Measurements from ENCODE around the gene TMEM87B.

The TMEM87B gene, protein sequence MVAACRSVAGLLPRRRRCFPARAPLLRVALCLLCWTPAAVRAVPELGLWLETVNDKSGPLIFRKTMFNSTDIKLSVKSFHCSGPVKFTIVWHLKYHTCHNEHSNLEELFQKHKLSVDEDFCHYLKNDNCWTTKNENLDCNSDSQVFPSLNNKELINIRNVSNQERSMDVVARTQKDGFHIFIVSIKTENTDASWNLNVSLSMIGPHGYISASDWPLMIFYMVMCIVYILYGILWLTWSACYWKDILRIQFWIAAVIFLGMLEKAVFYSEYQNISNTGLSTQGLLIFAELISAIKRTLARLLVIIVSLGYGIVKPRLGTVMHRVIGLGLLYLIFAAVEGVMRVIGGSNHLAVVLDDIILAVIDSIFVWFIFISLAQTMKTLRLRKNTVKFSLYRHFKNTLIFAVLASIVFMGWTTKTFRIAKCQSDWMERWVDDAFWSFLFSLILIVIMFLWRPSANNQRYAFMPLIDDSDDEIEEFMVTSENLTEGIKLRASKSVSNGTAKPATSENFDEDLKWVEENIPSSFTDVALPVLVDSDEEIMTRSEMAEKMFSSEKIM

DNA sequence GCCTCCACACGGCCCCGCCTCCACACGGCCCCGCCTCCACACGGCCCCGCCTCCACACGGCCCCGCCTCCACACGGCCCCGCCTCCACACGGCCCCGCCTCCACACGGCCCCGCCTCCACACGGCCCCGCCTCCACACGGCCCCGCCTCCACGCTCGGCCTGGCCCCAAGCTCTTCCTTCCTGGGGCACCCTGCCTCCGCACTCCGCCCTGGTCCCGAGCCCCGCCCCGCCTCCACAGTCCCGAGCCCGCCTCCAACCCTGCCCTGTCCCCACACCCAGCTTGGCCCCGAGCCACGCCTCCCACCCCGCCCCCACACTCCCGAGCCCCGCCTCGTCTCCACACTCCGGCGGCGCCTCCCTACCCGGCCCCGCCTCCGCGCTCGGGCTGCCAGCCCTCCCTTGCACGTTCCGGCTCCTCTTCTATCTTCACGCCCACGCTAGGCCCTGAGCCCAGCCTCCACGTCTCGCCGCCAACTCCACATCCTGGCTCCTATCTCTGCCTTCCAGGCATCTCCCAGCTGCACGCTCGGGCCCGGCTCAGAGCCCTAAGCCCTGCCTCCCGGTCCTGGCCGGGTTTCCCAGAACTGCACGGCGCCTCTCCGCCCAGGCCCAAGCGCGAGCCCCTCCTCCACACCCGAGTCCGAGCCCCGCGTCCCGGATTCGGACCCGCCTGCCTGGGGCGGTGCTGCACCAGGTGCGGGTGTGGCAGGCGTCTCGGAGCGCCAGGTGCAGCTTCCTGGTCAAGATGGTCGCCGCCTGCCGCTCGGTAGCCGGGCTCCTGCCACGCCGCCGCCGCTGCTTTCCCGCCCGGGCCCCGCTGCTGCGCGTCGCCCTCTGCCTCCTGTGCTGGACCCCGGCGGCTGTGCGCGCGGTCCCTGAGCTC lies at the start of gene TMEM87B:
Gene TMEM87B (plus strand): TSS at position 423 of the 883 bp plus-strand sequence. CDS start 323 bp downstream, at position 746.
- in situ Hi-C loops (cut with MboI; ENCODE audit: low sequenced_read_pairs) = no loop called here

DNA sequence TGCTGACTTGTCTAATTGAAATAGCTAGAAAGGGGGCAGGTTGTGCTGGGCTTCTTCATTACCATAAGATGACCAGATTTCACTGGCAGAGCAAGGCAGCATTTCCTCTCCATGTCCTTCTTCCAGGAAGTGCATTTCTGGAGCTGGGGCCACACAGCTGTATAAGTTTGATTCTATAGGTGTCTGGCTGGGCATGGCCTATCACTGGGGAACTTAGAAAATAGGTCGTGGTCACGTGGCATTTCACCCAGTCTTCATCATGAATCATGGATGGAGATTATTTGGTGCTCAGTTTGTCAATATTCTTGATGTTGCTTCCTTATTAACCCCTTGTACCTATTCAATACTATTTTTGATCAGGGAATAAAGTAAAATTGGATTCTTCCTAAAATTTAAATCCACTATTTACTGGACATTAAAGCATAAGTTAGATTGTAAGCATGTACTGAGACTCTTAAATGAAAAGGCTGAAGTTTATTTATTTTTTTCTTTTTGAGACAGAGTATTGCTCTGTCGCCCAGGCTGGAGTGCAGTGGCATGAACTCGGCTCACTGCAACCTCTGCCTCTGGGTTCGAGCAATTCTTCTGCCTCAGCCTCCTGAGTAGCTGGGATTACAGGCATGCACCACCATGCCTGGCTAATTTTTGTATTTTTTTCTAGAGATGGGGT lies 49.5 kb upstream of the TMEM87B start:
- in situ Hi-C loops (cut with MboI; ENCODE audit: low sequenced_read_pairs) = no loop called here

DNA sequence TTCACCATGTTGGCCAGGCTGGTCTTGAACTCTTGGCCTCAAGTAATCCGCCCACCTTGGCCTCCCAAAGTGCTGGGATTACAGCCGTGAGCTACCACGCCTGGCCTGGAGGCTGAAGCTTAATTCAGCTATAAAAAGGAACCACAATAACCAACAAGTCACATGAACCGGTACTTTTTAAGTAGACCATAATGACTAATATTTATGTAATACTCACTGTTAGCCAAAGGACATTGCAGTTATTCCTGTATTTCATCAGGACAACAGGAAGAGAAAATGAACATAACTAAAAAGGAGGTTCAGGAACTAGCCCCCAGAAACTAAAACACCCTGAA lies 49.0 kb upstream of the TMEM87B start:
- in situ Hi-C loops (cut with MboI; ENCODE audit: low sequenced_read_pairs) = no loop called here

DNA sequence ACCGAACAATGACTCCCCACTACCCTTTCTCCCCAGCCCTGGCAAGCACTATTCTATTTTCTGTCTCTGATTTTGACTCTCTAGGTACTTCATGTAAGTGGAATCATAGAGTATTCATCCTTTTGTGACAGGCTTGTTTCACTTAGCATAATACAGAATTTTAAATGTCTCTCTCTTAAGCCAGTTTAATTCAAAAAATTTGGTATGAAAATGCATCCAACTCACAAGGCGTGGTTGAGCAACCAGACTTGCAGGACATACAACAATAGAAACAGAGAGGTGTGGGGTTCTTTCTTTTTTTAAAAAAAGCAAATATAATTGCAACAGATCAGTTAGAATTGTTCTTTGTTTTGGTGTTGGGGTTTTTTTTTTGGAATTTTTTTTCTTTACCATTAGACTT lies 47.6 kb upstream of the TMEM87B start:
- in situ Hi-C loops (cut with MboI; ENCODE audit: low sequenced_read_pairs) = no loop called here

DNA sequence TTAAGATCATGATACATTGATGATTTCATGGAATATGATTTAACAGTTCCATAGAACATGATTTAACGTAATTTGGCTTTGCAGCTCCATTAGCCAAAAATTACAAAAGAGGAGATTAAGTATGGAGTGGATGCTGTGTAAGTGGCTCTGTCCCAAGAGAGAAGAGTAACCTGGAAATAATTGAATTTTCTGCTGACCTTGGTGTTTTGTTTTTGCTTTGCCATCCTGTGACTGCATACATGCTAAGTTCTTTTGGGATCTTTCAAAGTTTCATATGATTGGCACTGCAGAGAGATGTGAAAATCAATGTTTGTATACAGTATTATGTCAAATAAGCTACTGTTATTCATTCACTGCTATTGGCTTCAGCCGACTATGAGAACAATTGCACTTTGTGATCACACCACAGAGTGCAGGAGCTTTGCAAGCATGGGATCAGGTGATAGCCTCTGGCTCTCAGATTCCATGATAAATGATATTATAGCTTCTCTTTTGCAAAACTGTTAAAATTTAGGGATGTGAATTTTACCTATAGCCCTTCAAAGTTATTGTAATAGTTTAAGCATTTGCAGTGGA lies 46.1 kb upstream of the TMEM87B start:
- in situ Hi-C loops (cut with MboI; ENCODE audit: low sequenced_read_pairs) = no loop called here

DNA sequence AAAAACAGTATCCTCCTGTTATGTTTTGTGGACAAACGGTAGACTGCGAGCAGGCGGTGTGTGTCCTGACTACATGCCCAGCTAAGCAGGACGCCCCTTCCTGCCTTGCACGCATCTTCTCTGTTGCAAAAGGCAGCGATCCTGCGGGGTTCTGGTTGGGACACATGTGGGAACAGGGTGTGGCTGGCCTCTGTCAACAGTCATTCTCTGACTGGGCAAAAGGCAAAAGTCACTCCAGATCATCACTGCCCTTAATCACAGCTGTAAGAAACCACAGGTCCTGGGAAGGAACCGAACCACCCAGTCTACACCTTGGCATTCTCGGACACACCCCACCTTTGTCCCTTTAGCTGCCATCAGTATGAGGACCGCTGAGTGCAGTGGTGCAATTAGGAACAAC lies 44.3 kb upstream of the TMEM87B start:
- in situ Hi-C loops (cut with MboI; ENCODE audit: low sequenced_read_pairs) = no loop called here

DNA sequence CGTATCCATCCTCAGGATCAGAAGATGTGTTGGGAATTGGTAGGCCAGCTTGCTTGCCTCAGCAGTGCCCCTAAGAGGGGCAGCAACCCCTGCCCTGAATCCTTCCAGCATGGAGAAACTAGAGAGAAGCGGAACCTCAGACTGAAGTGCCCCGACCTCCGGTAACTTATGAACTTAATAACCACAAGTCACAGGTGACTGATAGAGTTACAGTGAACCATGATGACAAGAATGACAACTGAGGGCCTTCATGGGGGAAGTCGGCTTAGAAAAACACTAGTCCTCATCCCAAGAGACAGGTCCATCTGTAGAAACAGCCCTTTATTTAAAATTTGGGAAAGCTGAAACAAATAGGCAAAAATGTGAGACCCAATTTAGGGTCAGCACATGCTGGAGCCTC lies 42.5 kb upstream of the TMEM87B start:
- in situ Hi-C loops (cut with MboI; ENCODE audit: low sequenced_read_pairs) = no loop called here

DNA sequence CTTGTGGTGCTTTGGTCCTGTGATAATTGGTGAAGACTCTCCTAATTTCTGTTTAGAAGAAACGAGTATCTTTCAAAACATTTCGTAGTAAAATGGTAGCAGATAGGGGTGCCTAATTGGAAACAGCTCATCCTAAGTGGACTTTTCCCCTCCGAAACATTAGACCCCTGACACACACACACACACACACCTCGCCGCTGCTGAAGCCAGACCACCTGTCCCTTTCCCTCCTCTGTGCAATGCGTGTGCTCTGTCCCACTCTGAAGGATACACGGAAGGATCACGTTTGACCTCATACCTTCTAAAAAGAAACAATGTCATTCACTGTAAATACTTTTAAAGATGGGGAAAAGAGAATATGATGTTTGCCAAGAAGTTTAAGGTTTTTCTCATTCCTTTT lies 36.2 kb upstream of the TMEM87B start:
- in situ Hi-C loops (cut with MboI; ENCODE audit: low sequenced_read_pairs) = no loop called here

DNA sequence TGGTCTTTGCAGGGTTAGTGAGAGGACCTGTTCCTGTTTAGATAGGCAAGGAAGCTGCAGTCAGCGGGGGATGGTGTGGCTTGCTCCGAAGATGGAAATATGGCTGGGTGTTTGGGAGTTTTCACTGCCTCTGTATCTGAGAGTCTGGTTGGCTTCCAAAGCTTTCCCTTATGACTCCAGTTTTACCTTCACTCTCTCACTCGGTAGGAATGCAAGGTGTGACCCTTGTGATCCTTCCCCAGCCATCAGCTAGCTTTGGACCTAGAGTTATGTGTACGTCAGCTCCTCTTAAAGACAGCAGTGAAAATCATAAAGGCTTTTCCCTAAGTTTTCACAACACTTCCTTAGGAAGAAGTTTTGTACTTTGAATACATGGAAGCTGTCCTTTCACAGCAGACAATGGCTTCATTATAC lies 35.5 kb upstream of the TMEM87B start:
- in situ Hi-C loops (cut with MboI; ENCODE audit: low sequenced_read_pairs) = no loop called here

DNA sequence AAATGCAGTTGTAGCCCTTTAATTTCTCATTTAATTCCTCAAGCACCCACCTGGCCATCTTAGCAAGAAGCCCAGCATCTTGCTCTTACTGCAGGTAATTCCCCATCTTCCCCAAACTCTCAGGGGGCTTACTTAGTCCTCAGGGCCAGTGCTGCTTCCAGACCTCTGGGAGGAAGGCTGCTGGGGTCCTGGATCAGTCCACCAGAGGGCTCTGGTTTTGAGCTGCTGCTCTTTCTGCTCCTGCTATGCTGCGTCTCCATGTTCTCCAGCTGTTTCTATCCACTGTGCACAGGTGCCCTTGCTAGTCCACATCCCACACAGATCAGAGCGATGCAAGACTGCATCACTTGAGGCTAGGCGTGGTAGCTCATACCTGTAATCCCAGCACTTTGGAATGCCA lies 34.5 kb upstream of the TMEM87B start:
- in situ Hi-C loops (cut with MboI; ENCODE audit: low sequenced_read_pairs) = no loop called here

DNA sequence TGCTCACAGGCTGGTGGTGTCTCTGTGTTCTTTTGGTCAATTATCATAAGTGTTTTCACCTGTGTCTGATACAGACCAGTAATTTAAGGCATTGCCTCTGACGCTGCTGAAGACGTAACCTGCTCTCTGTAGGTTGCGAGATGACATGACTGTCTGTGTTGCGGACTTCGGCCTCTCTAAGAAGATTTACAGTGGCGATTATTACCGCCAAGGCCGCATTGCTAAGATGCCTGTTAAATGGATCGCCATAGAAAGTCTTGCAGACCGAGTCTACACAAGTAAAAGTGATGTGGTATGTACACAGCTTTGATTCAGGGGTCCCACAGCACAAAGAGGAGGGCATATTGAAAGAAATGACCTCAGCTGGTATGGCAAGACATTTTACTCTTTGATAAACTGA lies 33.8 kb upstream of the TMEM87B start:
- in situ Hi-C loops (cut with MboI; ENCODE audit: low sequenced_read_pairs) = no loop called here

DNA sequence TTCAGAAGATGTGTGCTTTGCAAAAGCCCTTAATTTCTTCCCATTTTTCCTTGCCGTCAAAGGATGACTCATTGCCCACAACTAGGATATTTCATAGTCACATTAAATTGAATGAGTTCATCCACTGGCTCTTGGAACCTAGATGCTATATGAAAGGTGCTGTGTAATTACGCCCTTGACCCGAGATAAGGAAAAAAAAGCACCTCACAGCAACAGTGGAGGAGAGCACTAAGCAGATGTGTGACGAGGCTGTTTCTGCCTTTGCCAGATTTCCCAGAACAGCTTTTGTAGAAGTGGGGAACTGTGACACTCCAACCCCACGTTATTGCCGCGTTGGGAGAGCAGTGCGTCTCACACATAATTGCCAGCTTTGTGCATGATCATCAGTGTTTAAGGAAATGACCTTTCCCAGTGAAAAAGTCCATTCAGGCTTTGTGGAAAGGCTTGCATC lies 33.3 kb upstream of the TMEM87B start:
- in situ Hi-C loops (cut with MboI; ENCODE audit: low sequenced_read_pairs) = no loop called here

DNA sequence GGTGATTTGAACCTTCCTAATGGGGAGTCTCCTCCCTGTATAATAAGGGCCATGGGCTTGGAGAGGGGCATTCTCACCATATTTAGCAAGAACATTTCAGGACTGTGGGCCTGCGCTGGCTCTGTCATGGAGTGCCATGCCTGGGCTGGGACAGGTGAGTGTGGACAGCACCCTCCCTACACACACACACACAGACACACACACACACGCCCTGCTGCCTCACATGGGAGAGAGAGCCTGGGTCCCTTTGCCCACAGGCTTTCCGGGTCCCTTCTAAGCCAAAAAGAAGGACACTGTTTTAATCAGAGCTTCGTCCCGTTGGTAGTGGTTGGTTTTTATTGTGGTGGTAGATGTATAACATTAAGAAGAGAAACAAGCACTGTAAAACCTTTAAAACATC lies 31.4 kb upstream of the TMEM87B start:
- in situ Hi-C loops (cut with MboI; ENCODE audit: low sequenced_read_pairs) = no loop called here

DNA sequence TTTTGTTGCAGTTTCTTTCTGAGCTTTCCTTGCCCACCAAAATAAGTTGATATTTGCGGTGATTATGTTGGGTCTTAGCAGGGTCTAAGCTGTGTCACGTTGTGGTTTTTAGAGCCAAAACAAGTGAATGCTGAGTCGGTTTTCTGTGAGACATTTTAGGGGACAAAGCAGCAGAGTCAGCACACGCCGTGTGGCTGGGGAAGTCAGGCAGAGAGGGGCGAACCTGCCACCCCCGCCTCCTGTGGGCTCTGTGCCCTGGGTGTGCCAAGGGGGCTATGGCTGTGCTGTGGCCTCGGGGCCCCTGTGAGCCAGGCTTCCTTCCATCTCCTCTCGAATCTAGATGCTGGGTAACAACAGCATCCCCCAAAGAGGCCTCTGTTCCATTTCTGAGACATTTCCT lies 30.8 kb upstream of the TMEM87B start:
- in situ Hi-C loops (cut with MboI; ENCODE audit: low sequenced_read_pairs) = no loop called here

DNA sequence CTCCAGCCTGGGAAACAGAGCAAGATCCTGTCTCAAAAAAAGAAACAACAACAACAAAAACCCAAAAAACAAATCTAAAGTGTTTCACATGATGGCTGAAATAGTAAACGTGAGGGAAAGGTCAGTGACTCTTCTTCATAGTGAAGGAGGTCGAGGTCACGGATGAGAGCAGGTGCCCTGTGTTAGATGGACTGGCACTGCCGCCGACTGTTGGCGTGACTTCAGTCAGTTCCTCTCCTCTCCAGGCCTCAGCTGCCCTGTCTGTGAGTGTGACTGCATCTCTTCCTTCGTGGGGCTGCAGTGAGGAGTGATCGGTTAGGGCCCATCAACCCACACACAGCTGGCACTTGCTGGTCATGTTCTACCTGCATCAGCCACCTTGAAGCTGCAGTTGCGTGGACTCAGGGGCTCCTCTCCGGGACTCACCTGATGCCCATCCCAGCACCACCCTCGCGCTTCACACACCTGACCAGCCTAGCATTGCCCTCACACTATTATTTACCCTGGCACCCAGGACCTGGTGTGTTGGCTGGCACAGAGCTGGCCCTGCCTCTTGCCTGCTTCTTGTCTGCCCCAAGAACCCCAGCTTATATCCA lies 30.1 kb upstream of the TMEM87B start:
- in situ Hi-C loops (cut with MboI; ENCODE audit: low sequenced_read_pairs) = no loop called here

DNA sequence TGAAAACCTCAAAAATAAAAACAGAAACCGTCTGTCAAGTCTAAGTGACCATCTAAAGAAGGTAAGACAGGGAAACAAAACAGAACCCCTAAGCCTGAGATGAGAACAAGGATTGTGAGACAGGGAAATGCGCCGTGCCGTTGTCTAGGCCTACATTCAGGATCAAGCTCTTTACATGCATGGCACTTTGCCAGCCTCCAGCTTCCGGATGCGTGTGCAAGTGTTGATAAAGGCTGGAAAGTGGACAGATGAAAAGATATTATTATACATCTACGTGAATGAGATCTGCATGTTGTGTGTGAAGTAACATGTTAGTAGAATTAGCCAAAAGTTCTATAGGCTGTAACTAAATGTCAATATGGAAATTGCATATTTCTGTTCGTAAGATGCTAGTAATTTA lies 28.6 kb upstream of the TMEM87B start:
- in situ Hi-C loops (cut with MboI; ENCODE audit: low sequenced_read_pairs) = no loop called here

DNA sequence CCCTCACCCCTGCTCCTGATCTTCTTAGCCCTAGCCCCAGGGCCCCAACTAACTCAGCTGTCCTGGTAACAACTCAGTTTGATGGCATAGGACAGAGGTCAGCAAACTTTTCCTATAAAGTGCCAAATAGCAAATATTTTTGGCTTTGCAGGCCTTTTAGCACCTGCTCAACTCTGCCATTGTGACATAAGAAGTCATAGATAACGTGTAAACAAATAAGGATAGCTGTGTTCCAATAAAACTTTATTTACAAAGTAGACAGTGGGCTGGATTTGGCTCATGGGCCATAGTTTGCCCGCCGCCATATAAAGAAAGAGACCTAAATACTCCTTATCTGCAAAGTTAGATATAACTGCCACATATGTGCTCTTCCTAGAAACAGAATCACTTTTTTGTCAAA lies 27.3 kb upstream of the TMEM87B start:
- in situ Hi-C loops (cut with MboI; ENCODE audit: low sequenced_read_pairs) = no loop called here

DNA sequence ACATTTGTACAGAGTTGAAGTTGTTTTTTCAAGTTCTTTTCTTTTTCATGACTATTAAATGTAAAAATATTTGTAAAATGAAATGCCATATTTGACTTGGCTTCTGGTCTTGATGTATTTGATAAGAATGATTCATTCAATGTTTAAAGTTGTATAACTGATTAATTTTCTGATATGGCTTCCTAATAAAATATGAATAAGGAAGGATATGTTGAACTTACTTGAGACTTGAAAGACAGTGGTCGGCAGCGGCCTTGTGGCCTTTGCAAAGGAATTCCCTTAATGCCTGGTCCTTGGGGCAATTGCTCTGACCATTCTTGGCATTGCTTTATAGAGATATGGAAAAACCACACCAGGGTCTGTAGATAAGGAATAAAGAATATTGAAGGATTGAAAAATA lies 25.9 kb upstream of the TMEM87B start:
- in situ Hi-C loops (cut with MboI; ENCODE audit: low sequenced_read_pairs) = no loop called here

DNA sequence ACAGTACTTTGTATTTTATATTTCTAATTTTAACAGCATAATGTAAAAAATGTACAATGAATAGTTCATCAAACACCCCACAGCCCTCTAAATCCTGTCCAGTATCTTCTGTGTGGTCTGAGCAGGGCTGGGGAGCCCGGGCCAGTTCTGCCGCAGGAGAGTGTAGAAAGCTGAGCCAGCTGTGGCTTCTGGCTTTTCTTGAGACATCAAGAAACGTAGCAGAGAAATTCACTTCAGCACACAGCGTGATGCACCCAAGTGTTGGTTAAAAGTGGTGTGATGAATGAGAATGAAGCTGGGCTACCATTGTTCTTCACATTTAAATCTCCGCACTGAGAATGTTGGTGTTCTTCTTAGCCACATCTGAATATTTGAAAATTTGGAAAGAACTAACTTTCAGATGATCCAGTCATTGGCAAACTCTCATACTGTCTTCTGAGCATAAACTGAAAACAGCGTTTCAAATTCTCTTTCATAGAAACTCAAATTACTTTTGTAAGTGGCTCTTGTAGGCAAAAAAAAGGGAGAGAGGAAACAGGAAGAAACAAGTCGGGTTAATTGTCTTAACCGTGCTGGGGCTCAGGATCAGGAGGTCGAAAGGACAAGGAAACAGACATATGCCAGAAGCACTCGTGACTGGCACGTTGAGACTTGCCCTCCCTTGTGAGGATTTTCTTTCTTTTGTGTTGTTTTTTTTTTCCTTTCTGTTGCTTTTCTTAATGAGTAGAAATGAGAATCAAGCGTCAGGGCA lies 23.4 kb upstream of the TMEM87B start:
- in situ Hi-C loops (cut with MboI; ENCODE audit: low sequenced_read_pairs) = no loop called here

DNA sequence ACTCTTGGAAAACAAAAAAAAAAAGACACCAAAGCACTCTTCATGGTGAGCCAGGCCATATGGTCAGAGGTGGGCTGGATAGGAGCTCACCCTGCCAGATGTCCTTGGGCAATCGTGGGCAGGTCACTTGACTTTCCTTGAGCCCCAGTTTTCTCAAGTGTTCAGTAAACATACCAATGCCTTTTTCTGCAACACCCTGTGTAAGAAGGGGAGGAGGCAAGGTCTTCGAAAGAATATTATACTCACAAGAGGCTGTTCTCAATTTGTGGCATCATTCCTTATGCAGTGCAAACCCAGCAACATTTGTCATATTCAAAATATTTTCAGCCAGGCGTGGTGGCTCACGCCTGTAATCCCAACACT lies 22.9 kb upstream of the TMEM87B start:
- in situ Hi-C loops (cut with MboI; ENCODE audit: low sequenced_read_pairs) = no loop called here

Data from HL-60/S4 treated with phorbol 12-myristate 13-acetate at 8.2 ng/mL for 4 days and 3 days (cell line).